NT2/D1 (cell line): Measurements from ENCODE around the gene SCIN.

Source experiments
- YY1 ChIP-seq: IDR thresholded peaks from 2 replicates; pipeline ENCODE4 v1.6.1; 2011; ENCODE audit not compliant: insufficient read length, insufficient read depth
- ZNF274 ChIP-seq: IDR thresholded peaks from 2 replicates; pipeline ENCODE4 v1.6.1; 2011; ENCODE audit warnings: mild to moderate bottlenecking, low read depth, low read length

- TF ChIP-seq YY1: no peak
- TF ChIP-seq ZNF274: no peak
Observed at GRCh38 chr7:12590559-12590958, 20.0 kb downstream of the SCIN start.
